HepG2 (cell line): ENCODE measurements around the gene HSD11B1. TPM values are rescaled to one million over a fixed set of nuclear protein-coding genes. Genes with fewer than 3 reads are reported as not detected.

Experiments used
- ATAC-seq: fragments of 200-7000 bp; cut with Tn5 transposase; 3 replicates; pipeline ENCODE4 v1.9.1; 2020; ENCODE audit warnings: mild to moderate bottlenecking, moderate library complexity
- BruUV-seq: library from RNA; stranded (reverse); fragments of 400-500 nt; replicated peaks from 2 replicates; lab custom pipeline; 2021; lab: Mats Ljungman, UMichigan
- CTCF ChIA-PET: fragments of 300-600 bp; formaldehyde crosslinking; extraction: SDS; loops from one replicate; lab custom pipeline; 2021; ENCODE audit warnings: low total read pairs, inconsistent platforms, low intra/inter-chr PET ratio; lab: Yijun Ruan, JAX
- POLR2A ChIA-PET: fragments of 350-600 bp; sonication (Branson Sonifier 250); formaldehyde crosslinking; loops from one replicate; lab custom pipeline; 2020; ENCODE audit warnings: antibody characterized with exemption, inconsistent platforms; lab: Yijun Ruan, JAX
- DNase-seq: peaks from one replicate; pipeline ENCODE4 v3.0.0-alpha.2; 2015; ENCODE audit warnings: low spot score
- FAIRE-seq: peaks from 3 replicates; lab custom pipeline; 2011; peaks lifted over from hg19 to GRCh38; lab: Jason Lieb, UNC
- H2AFZ ChIP-seq: one replicate; pipeline ENCODE4 v1.6.1; 2011; ENCODE audit warnings: low read length, inconsistent platforms
- H3K27ac ChIP-seq: fragments of 300-600 bp; 3 replicates; pipeline ENCODE4 v1.8.0; 2011; ENCODE audit warnings: mixed run types, mild to moderate bottlenecking, mixed read lengths, low read length, inconsistent platforms; ENCODE audit not compliant: insufficient read depth; ENCODE audit errors: extremely low read length
- H3K27me3 ChIP-seq, 2 experiments: fragments of 200-600 bp in 1 of 2; 2 replicates in 1 of 2; 3 replicates in 1 of 2; pipeline versions ENCODE4 v1.6.0 to v1.8.0; 2011; ENCODE audit warnings: low read length in 2 of 2, mild to moderate bottlenecking in 2 of 2, moderate library complexity in 2 of 2, inconsistent platforms in 1 of 2; ENCODE audit not compliant: insufficient read depth in 2 of 2, control insufficient read depth in 1 of 2
- H3K36me3 ChIP-seq, 2 experiments: fragments of 200-600 bp in 1 of 2; replicated peaks in 1 of 2; 2 replicates in 1 of 2; 3 replicates in 1 of 2; pipeline versions ENCODE4 v1.5.1 to v1.8.0; 2011; ENCODE audit warnings: low read length in 2 of 2, inconsistent platforms in 1 of 2; ENCODE audit not compliant: insufficient read depth in 2 of 2, control insufficient read depth in 1 of 2
- H3K4me1 ChIP-seq: 2 replicates; pipeline ENCODE4 v1.5.1; 2012; ENCODE audit warnings: low read length, inconsistent platforms; ENCODE audit not compliant: insufficient read depth
- H3K4me2 ChIP-seq: 2 replicates; pipeline ENCODE4 v1.6.0; 2011; ENCODE audit warnings: low read depth, low read length, inconsistent platforms
- H3K4me3 ChIP-seq, 3 experiments: fragments of 200-600 bp in 1 of 3; sonication (generic), shearing (Covaris generic) in 1 of 3; replicated peaks in 1 of 3; 2 replicates each; pipeline ENCODE4 v1.5.1; 2011 to 2016; ENCODE audit warnings: low read length in 3 of 3, inconsistent platforms in 2 of 3, low read depth in 2 of 3, mild to moderate bottlenecking in 2 of 3, control low read depth in 1 of 3, mixed read lengths in 1 of 3; ENCODE audit not compliant: insufficient read depth in 1 of 3
- H3K79me2 ChIP-seq: one replicate; pipeline ENCODE4 v1.6.1; 2011; ENCODE audit warnings: low read length, inconsistent platforms; ENCODE audit not compliant: insufficient read depth
- H3K9ac ChIP-seq: 2 replicates; pipeline ENCODE4 v1.6.0; 2011; ENCODE audit warnings: mild to moderate bottlenecking, low read depth, low read length, inconsistent platforms; ENCODE audit not compliant: insufficient read depth
- H3K9me3 ChIP-seq: 2 replicates; pipeline ENCODE4 v1.5.1; 2012; ENCODE audit warnings: mild to moderate bottlenecking, low read length
- H4K20me1 ChIP-seq: 2 replicates; pipeline ENCODE4 v1.6.0; 2011; ENCODE audit warnings: inconsistent platforms, mild to moderate bottlenecking, low read length, moderate library complexity; ENCODE audit not compliant: insufficient read depth
- HNRNPL ChIP-seq: fragments of 200-400 bp; formaldehyde crosslinking; IDR thresholded peaks from 2 replicates; pipeline ENCODE4 v1.6.1; 2017; ENCODE audit warnings: mild to moderate bottlenecking, low read depth, low read length
- NCOA2 ChIP-seq: sonication (generic); formaldehyde crosslinking; IDR thresholded peaks from 2 replicates; pipeline ENCODE4 v1.8.0; 2022; ENCODE audit warnings: inconsistent platforms
- NFYB ChIP-seq: sonication (generic); formaldehyde crosslinking; IDR thresholded peaks from 2 replicates; pipeline ENCODE4 v1.4.0; 2020; ENCODE audit warnings: missing genetic modification reagents
- SPEN ChIP-seq: sonication (generic); formaldehyde crosslinking; IDR thresholded peaks from 2 replicates; pipeline ENCODE4 v1.5.1; 2020; ENCODE audit warnings: low read depth, mild to moderate bottlenecking, missing genetic modification reagents
- TMF1 ChIP-seq: sonication (generic); formaldehyde crosslinking; IDR thresholded peaks from 2 replicates; pipeline ENCODE4 v1.8.1; 2022; ENCODE audit warnings: low read depth, missing genetic modification reagents
- ZNF552 ChIP-seq: sonication (generic); formaldehyde crosslinking; IDR thresholded peaks from 2 replicates; pipeline ENCODE4 v1.9.0; 2022; ENCODE audit warnings: missing genetic modification reagents, mild to moderate bottlenecking, borderline replicate concordance
- WGBS: methylation state at CpG from one replicate; pipeline ENCODE4 v1.1.6; 2017; ENCODE audit warnings: low lambda C conversion rate; 5-methylcytosine and 5-hydroxymethylcytosine counted together
- in situ Hi-C: cut with HindIII; loops from 2 replicates; pipeline ENCODE4 v1.10.0; 2017; ENCODE audit warnings: low pct_unique_long_range_greater_than_20kb; ENCODE audit not compliant: extremely low pct_ligation_motif_present
- intact Hi-C: fragments of 100-400 bp; cut with micrococcal nuclease; formaldehyde crosslinking; loops from one replicate; pipeline ENCODE4 v1.10.0; 2022; ENCODE audit not compliant: unreplicated experiment
- polyA plus RNA-seq, 8 experiments: library from polyadenylated mRNA; depleted of rRNA in 3 of 8; stranded (reverse) in 7 of 8; unstranded in 1 of 8; fragments of >200 nt; fragmentation: Illumina TruSeq in 4 of 8; extraction: Trizol in 4 of 8; gene quantifications; 2 replicates each; pipeline versions ENCODE4 v1.2.1 to v1.2.3, GENCODE V29; 2011 to 2016; ENCODE audit warnings: low read depth in 4 of 8, missing spikeins in 1 of 8, mixed read lengths in 1 of 8; ENCODE audit not compliant: insufficient read depth in 1 of 8
- total RNA-seq, 5 experiments: library from RNA; depleted of rRNA; stranded (reverse); fragments of >200 nt; fragmentation: Illumina TruSeq; extraction: Trizol; gene quantifications; 2 replicates each; pipeline ENCODE4 v1.2.3, GENCODE V29; 2016; ENCODE audit warnings: low read depth in 1 of 5
- TF ChIP-seq, protein P1 (sequence below): sonication (generic); formaldehyde crosslinking; IDR thresholded peaks from 2 replicates; pipeline ENCODE4 v1.8.1; 2023; ENCODE audit warnings: missing genetic modification reagents, inconsistent platforms, borderline replicate concordance

The HSD11B1 gene
- total and polyA plus RNA-seq, 2 of the 13 experiments (the other 11 are each of a cell fraction or from before 2014, with no cell fraction given) = not detected

DNA sequence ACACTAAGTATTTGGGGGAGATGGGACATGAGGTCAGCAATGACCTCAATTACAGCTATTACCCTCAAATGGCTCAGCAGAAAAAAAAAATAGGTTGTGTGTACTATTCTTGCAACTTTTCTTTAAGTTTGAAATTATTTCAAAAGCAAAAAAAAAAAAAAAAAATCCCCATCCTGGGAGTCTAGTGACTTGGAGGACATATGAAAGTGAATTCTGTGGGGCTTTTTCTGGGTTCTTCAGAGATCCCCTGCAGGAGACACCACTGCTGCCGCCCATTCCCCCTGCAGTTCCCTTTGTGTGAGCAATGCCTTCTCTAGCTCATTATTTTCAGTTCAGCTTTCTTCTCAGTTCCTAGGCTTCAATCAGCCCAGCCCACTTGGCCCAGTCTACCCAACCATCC is 16.7 kb downstream of the HSD11B1 start (continued):
- TF ChIP-seq SPEN = no peak
- TF ChIP-seq TMF1 (CRISPR knock-in tag) = no peak
- no peak for TF ChIP-seq NFYB (CRISPR knock-in tag)
- TF ChIP-seq, protein P1, sequence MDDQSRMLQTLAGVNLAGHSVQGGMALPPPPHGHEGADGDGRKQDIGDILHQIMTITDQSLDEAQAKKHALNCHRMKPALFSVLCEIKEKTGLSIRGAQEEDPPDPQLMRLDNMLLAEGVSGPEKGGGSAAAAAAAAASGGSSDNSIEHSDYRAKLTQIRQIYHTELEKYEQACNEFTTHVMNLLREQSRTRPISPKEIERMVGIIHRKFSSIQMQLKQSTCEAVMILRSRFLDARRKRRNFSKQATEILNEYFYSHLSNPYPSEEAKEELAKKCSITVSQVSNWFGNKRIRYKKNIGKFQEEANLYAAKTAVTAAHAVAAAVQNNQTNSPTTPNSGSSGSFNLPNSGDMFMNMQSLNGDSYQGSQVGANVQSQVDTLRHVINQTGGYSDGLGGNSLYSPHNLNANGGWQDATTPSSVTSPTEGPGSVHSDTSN (CRISPR knock-in tag) = no peak
- TF ChIP-seq NCOA2 = no peak

DNA sequence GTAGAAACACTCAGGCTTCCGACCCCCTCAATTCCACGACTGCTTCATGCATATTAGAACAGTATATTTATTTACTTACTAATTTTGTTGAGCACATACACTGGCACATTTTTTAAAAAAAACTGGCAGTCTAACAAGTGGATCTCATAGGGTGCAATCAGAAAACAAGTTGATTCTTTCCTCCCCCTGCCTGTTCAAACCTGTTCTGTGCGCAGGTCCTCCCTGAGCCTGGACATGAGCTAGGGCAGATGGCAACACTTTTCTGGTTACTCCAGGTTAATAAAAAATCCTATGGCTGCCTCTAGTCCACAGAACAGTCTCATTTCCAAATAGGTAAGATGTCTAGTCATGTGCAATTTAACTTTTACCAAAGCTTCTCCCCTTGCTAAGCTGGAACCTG is 18.6 kb downstream of the HSD11B1 start:
- ChIA-PET CTCF (no interaction called here), POLR2A (no interaction called here)
- Histone ChIP-seq H3K9me3 (no peaks in the 10 kb centered on the region), H3K79me2 (no peaks in the 10 kb centered on the region), H3K36me3 (no peaks in the 10 kb centered on the region), H2AFZ (no peak overlapping the region), H3K4me1 (no peaks in the 10 kb centered on the region), H3K4me2 (no peak overlapping the region), H3K9ac (no peak overlapping the region), H4K20me1 (no peaks in the 10 kb centered on the region), H3K4me3 (no peak overlapping the region), H3K27me3 (no peaks in the 10 kb centered on the region), H3K27ac (no peak overlapping the region)
- intact Hi-C loops = no loop called here
- FAIRE-seq (no peak), ATAC-seq (no peak), DNase-seq (no peak)
- WGBS = 41% methylated on average over 3 of the region's 3 CpGs
- in situ Hi-C loops = loop anchor here (25.0 kb wide), 1 partner anchor 611 kb away; no protein-coding TSS in a partner anchor
- BruUV-seq = no TSS peak
- no peak for TF ChIP-seq ZNF552 (CRISPR knock-in tag)
- TF ChIP-seq HNRNPL = no peak
